ENCODE measurements around the gene CFAP73.

CFAP73 gene

DNA sequence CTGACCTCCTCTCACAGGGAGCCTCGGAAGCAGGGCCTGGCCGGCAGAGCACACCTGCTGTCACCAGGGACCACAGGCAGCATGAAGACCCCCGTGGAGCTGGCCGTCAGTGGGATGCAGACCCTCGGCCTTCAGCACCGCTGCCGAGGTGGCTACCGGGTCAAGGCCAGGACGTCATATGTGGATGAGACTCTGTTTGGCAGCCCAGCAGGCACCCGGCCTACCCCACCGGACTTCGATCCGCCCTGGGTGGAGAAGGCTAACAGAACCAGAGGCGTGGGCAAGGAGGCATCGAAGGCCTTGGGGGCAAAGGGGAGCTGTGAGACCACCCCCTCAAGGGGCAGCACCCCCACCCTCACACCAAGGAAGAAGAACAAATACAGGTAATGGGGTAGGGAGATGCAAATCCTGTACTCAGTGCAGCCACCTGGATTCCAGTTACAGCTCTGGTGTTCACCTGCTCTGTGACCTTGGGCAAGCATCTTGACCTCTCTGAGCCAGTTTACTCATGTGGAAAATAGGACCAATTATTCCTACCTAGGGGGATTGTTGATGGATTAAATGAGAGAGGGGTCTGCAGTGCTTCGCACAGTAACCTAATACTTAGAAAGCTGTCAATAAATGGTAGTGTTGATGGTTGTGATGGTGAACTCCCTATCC lies 37.3 kb downstream of the CFAP73 start:
- H3K4me3 Mint-ChIP-seq = peak overlapping the region; percentile 98
- H3K27me3 Mint-ChIP-seq = no peaks in the 10 kb centered on the region
- peaks cover 77% of the 10 kb centered on the region for H3K36me3 Mint-ChIP-seq (ENCODE audit: low read depth)
- H3K4me1 Mint-ChIP-seq (ENCODE audit: low read depth) = peaks cover 32% of the 10 kb centered on the region
- intact Hi-C loops (cut with micrococcal nuclease) = loop anchor here (5.0 kb wide), 1 partner anchor 36 kb away; the partner anchor contains the start of gene TPCN1
- H3K9me3 Mint-ChIP-seq = no peaks in the 10 kb centered on the region
- H3K27ac Mint-ChIP-seq = peak overlapping the region; percentile 98

DNA sequence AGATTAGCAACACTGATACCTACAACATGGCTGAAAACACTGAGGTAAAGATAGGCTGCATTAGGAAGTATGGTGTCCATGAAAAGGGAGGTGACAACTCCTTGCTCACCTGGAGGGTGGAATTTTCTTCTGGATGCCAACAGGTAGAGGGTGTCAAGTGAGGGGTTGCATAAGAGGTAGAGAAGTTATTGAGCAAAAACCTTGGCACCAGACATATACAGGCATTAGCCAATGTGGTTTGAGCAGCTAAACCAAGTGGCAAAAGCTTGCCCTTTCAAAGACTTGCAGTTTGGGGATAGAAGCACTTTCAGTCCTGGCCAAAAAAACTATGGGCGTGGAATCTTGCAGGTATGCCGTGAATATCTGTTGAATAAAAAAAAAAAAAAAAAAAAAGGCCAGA lies 39.8 kb downstream of the CFAP73 start:
- H3K27me3 Mint-ChIP-seq = no peaks in the 10 kb centered on the region
- H3K36me3 Mint-ChIP-seq (ENCODE audit: low read depth) = peaks cover 82% of the 10 kb centered on the region
- H3K4me3 Mint-ChIP-seq = no peak overlapping the region
- no peaks in the 10 kb centered on the region for H3K9me3 Mint-ChIP-seq
- intact Hi-C loops (cut with micrococcal nuclease) = loop anchor here (5.0 kb wide), 1 partner anchor 33 kb away; the partner anchor contains the start of gene TPCN1
- peaks cover 27% of the 10 kb centered on the region for H3K4me1 Mint-ChIP-seq (ENCODE audit: low read depth)
- no peak overlapping the region for H3K27ac Mint-ChIP-seq

- Mint-ChIP-seq H3K27me3 (no peaks in the 10 kb centered on the region), H3K4me3 (no peak overlapping the region), H3K4me1 (ENCODE audit: low read depth) (peaks cover 23% of the 10 kb centered on the region), H3K9me3 (no peaks in the 10 kb centered on the region), H3K27ac (no peak overlapping the region), H3K36me3 (ENCODE audit: low read depth) (peaks cover 69% of the 10 kb centered on the region)
- intact Hi-C loops (cut with micrococcal nuclease) = no loop called here
Measured at GRCh38 chr12:113190761-113191160, 41.2 kb downstream of the CFAP73 start.

DNA sequence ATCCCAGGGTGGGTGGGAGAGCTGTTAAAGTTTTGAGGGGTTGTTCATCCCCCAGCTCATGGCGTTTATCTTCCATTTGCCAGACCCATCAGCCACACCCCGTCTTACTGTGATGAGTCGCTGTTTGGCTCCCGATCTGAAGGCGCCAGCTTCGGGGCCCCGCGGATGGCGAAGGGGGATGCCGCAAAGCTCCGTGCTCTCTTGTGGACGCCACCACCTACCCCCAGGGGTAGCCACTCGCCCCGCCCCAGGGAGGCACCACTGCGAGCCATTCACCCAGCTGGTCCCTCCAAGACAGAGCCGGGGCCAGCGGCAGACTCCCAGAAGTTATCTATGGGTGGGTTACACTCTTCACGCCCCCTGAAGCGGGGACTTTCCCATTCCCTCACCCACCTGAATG lies 41.7 kb downstream of the CFAP73 start:
- no peaks in the 10 kb centered on the region for H3K9me3 Mint-ChIP-seq
- peaks cover 19% of the 10 kb centered on the region for H3K4me1 Mint-ChIP-seq (ENCODE audit: low read depth)
- peaks cover 68% of the 10 kb centered on the region for H3K36me3 Mint-ChIP-seq (ENCODE audit: low read depth)
- no peak overlapping the region for H3K27ac Mint-ChIP-seq
- intact Hi-C loops (cut with micrococcal nuclease) = no loop called here
- H3K4me3 Mint-ChIP-seq = no peak overlapping the region
- no peaks in the 10 kb centered on the region for H3K27me3 Mint-ChIP-seq

DNA sequence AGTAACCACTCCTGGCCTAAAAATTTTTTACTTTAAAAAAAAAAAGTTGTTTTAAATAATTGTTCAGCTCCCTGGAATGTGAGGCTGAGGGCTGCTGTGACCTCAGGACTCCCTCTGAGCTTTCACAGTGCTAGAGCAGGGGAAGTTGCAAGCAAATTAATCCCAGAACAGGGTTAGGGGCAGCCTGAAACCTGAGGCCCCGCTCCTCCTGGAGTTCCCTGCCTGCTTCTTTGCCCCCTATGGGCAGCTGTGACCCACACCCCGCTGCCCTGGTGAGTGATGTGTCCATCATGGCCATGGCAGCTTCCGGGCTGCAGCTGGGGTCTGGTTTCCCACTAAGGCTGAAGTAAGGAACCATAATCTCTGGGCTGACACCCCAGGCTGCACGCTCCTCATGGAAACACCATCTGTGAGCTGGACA lies 45.5 kb downstream of the CFAP73 start:
- H3K4me1 Mint-ChIP-seq (ENCODE audit: low read depth) = peaks cover 24% of the 10 kb centered on the region
- no peak overlapping the region for H3K27ac Mint-ChIP-seq
- no peak overlapping the region for H3K4me3 Mint-ChIP-seq
- H3K27me3 Mint-ChIP-seq = no peaks in the 10 kb centered on the region
- no peaks in the 10 kb centered on the region for H3K9me3 Mint-ChIP-seq
- intact Hi-C loops (cut with micrococcal nuclease) = loop anchor here (5.0 kb wide), 2 partner anchors 37 to 77 kb away; no protein-coding TSS in a partner anchor
- H3K36me3 Mint-ChIP-seq (ENCODE audit: low read depth) = peaks cover 38% of the 10 kb centered on the region

- Mint-ChIP-seq H3K36me3 (ENCODE audit: low read depth) (peaks cover 32% of the 10 kb centered on the region), H3K4me1 (ENCODE audit: low read depth) (peaks cover 30% of the 10 kb centered on the region), H3K27ac (no peak overlapping the region), H3K27me3 (no peaks in the 10 kb centered on the region), H3K9me3 (no peaks in the 10 kb centered on the region), H3K4me3 (no peak overlapping the region)
- intact Hi-C loops (cut with micrococcal nuclease) = loop anchor here (5.0 kb wide), 2 partner anchors 37 to 77 kb away; no protein-coding TSS in a partner anchor
Measured at GRCh38 chr12:113195598-113195997, 46.1 kb downstream of the CFAP73 start.

- no peak overlapping the region for H3K27ac Mint-ChIP-seq
- H3K27me3 Mint-ChIP-seq = no peaks in the 10 kb centered on the region
- intact Hi-C loops (cut with micrococcal nuclease) = loop anchor here (5.0 kb wide), 2 partner anchors 36 to 76 kb away; no protein-coding TSS in a partner anchor
- H3K9me3 Mint-ChIP-seq = no peaks in the 10 kb centered on the region
- no peak overlapping the region for H3K4me3 Mint-ChIP-seq
- peaks cover 40% of the 10 kb centered on the region for H3K4me1 Mint-ChIP-seq (ENCODE audit: low read depth)
- peaks cover 22% of the 10 kb centered on the region for H3K36me3 Mint-ChIP-seq (ENCODE audit: low read depth)
Measured at GRCh38 chr12:113196582-113196981, 47.1 kb downstream of the CFAP73 start.

- no peaks in the 10 kb centered on the region for H3K9me3 Mint-ChIP-seq
- peaks cover 44% of the 10 kb centered on the region for H3K4me1 Mint-ChIP-seq (ENCODE audit: low read depth)
Measured at GRCh38 chr12:113196990-113197389, 47.5 kb downstream of the CFAP73 start.

DNA sequence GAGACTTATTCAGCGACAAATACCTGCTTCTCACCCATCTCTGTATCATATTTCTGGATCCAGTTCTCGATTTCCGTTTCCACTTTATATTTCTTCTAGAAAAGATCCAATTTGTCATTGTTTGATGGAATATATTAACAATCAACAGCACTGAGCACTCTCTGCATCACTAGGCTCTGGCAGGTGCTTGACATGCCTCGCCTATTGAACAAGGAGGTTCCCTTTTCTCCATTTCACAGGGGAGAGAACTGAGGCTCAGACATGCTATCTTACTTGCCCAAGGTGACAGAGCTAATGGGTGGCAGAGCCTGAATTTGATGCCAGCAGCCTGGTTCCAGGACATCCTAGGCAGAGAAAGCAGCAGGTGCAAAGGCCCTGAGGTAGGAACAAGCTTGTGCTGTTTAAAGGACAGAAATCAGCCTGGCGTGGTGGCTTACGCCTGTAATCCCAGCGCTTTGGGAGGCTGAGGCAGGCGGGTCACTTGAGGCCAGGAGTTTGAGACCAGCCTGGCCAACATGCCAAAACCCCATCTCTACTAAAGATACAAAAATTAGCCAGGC lies 48.1 kb downstream of the CFAP73 start:
- intact Hi-C loops (cut with micrococcal nuclease) = loop anchor here (5.0 kb wide), 2 partner anchors 35 to 75 kb away; no protein-coding TSS in a partner anchor

More at GRCh38 chr12:113196990-113197389, 47.5 kb downstream of the CFAP73 start:
- H3K27me3 Mint-ChIP-seq = no peaks in the 10 kb centered on the region
- H3K27ac Mint-ChIP-seq = peak overlapping the region; percentile 32
- no peak overlapping the region for H3K4me3 Mint-ChIP-seq
- intact Hi-C loops (cut with micrococcal nuclease) = loop anchor here (5.0 kb wide), 2 partner anchors 35 to 75 kb away; no protein-coding TSS in a partner anchor
- peaks cover 18% of the 10 kb centered on the region for H3K36me3 Mint-ChIP-seq (ENCODE audit: low read depth)

GRCh38 chr12:113198296-113198695 lies 48.8 kb downstream of the CFAP73 start:
- intact Hi-C loops (cut with micrococcal nuclease) = loop anchor here (5.0 kb wide), 2 partner anchors 34 to 74 kb away; no protein-coding TSS in a partner anchor
- H3K36me3 Mint-ChIP-seq (ENCODE audit: low read depth) = peaks cover 6% of the 10 kb centered on the region
- no peak overlapping the region for H3K27ac Mint-ChIP-seq
- no peaks in the 10 kb centered on the region for H3K9me3 Mint-ChIP-seq
- H3K27me3 Mint-ChIP-seq = no peaks in the 10 kb centered on the region
- peaks cover 57% of the 10 kb centered on the region for H3K4me1 Mint-ChIP-seq (ENCODE audit: low read depth)
- H3K4me3 Mint-ChIP-seq = no peak overlapping the region

More for the DNA sequence above, 48.1 kb downstream of the CFAP73 start:
- no peaks in the 10 kb centered on the region for H3K9me3 Mint-ChIP-seq
- peaks cover 50% of the 10 kb centered on the region for H3K4me1 Mint-ChIP-seq (ENCODE audit: low read depth)
- H3K4me3 Mint-ChIP-seq = no peak overlapping the region
- peaks cover 12% of the 10 kb centered on the region for H3K36me3 Mint-ChIP-seq (ENCODE audit: low read depth)
- H3K27ac Mint-ChIP-seq = peak overlapping the region; percentile 32
- H3K27me3 Mint-ChIP-seq = no peaks in the 10 kb centered on the region

GRCh38 chr12:113200021-113200797 lies 50.7 kb downstream of the CFAP73 start:
- H3K4me3 Mint-ChIP-seq = no peak overlapping the region
- intact Hi-C loops (cut with micrococcal nuclease) = loop anchor here (2.0 kb wide), 1 partner anchor 15 kb away; no protein-coding TSS in a partner anchor
- H3K4me1 Mint-ChIP-seq (ENCODE audit: low read depth) = peaks cover 66% of the 10 kb centered on the region
- H3K27me3 Mint-ChIP-seq = no peaks in the 10 kb centered on the region
- peak overlapping the region; percentile 66 for H3K27ac Mint-ChIP-seq
- H3K36me3 Mint-ChIP-seq (ENCODE audit: low read depth) = no peaks in the 10 kb centered on the region
- no peaks in the 10 kb centered on the region for H3K9me3 Mint-ChIP-seq

- Mint-ChIP-seq H3K4me3 (no peak overlapping the region), H3K27me3 (peaks cover under 1% of the 10 kb centered on the region), H3K4me1 (ENCODE audit: low read depth) (peaks cover 72% of the 10 kb centered on the region), H3K9me3 (no peaks in the 10 kb centered on the region), H3K36me3 (ENCODE audit: low read depth) (peaks cover 2% of the 10 kb centered on the region), H3K27ac (peak overlapping the region; percentile 66)
- intact Hi-C loops (cut with micrococcal nuclease) = loop anchor here (2.0 kb wide), 1 partner anchor 13 kb away; no protein-coding TSS in a partner anchor
Measured at GRCh38 chr12:113201187-113202177, 52.0 kb downstream of the CFAP73 start.
